G401.6 (cell line): ENCODE measurements around the gene KLHL5.

Source experiments
- FAIRE-seq: peaks from 2 replicates; lab custom pipeline; 2012; peaks lifted over from hg19 to GRCh38; lab: Jason Lieb, UNC

Gene KLHL5

DNA sequence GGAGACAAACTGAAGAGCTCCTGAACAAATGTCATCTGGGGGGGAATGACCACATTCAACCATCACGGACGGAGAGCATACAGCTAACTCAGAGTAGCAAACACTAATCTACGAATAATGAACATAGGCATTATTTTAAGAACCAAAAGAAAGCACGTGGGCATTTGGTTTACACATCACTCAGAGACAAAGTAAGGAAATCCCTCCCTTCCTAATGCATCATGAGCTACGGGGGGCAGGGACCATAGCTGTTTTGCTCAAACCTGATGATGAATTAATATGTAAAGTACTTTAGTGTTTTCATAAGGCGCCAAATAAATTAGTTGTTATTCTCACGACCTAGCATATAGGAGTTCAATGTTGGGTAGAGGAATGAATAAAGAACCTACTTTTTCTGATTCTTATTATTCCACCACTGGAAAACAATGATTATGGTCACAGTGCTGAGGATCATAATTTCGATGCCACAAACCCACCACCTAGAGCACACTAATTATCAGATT is 18.1 kb upstream of the KLHL5 start:
- FAIRE-seq, result no peak

- peak; percentile 88 for FAIRE-seq
These were observed 17.6 kb upstream of the KLHL5 start for GRCh38 chr4:39044364-39044955.

- no peak for FAIRE-seq
These were observed 16.8 kb upstream of the KLHL5 start for GRCh38 chr4:39044956-39045826.

GRCh38 chr4:39045827-39046221 is 16.2 kb upstream of the KLHL5 start:
- no peak for FAIRE-seq

DNA sequence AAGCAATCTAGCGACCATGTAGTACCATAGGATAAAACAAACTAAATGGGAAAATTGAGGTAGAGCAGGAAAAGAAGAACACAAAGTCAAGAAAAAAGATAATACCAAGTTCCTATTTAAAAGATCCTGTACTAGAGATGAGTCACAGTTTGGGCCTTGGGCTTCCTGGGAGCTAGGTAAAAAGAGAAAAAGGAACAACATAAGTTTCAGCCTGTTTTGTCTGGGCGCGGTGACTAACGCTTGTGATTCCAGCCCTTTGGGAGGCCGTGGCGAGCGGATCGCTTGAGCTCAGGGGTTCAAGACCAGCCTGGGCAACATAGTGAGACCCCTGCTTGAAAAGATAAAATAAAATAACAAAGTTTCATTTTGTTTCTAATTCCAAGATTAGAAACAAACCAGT is 15.8 kb upstream of the KLHL5 start:
- no peak for FAIRE-seq

GRCh38 chr4:39047681-39048080 is 14.4 kb upstream of the KLHL5 start:
- FAIRE-seq, result no peak

- FAIRE-seq, result no peak
These were observed 13.7 kb upstream of the KLHL5 start for GRCh38 chr4:39048311-39048710.

DNA sequence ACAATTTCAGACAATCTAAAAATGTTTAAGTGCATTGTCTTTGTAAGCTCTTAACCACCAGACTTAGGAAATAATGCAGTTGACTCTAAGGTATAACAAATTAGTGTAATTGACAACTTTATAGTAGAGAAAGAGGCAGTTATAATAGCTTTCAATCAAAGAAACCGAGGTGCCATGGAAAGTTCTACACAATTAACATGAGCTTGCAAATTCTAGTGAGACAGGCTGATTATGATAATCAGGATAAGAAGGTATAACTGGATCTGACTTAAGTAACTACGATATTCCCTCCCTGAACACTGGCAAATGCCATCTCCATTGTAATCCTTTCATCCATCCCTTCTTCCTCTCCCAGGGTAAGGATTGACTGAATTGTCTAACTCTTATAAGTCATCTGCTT is 11.4 kb upstream of the KLHL5 start:
- no peak for FAIRE-seq

DNA sequence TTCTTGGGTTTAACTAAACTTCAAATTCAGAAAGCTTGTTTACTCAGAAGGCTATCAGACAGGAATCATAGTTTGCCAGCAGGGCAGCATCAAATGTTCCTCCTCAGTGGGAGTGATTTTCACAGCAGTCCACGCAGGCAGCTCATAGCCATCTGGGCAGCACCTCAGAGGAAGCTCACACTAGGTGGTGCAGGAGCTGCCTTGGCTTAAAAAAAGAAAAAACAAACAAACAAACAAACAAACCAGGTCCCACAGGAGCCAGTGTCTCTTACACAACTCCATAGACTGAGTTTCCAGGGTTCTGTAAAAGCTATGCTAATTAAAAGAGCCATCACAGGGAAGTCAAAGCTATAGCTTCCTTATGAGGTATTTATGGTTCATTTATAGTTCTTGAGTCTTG is 10.5 kb upstream of the KLHL5 start:
- no peak for FAIRE-seq

GRCh38 chr4:39053983-39054382 is 8.0 kb upstream of the KLHL5 start:
- no peak for FAIRE-seq

DNA sequence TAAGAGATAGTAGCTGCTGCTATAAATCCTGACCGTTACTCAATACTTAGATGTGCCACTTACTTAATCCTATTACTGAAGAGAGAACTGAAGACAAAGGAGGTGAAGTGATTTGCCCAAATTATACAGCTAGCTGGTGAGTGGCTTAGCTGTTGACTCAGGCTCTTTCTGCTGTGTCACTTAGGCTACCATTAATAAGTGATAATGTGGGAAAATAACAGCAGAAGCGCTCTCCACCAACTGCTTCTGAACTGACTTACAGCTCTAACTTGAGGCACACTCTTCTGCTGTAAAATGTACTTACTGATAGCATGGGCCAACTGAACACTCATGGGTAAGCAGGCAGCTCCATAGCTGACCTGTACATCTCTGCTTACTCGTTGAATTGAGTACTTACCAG is 7.5 kb upstream of the KLHL5 start:
- no peak for FAIRE-seq

- no peak for FAIRE-seq
These were observed 6.0 kb upstream of the KLHL5 start for GRCh38 chr4:39056023-39056422.

- FAIRE-seq, result no peak
These were observed 575 bp upstream of the KLHL5 start for GRCh38 chr4:39061457-39061856.

- no peak for FAIRE-seq
These were observed 702 bp downstream of the KLHL5 start for GRCh38 chr4:39062770-39063097.

DNA sequence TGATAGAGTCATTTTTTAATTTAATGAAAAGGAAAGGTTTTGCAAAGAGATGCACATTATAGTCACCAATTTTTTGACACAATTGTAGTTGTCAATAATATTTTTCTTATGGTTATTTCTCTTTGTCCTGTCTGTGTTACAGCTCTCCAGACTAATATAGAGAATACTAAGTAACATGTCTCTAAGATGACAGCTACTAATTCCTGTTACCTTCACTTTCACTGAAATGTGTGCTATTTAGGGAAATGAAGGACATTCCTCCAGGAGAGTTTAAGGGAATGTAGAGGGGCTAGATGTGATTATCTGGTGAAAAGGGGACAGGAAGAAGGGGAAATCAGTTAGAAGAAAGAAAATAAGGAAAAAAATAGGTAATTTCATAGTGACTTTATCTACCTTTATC is 1.4 kb downstream of the KLHL5 start:
- no peak for FAIRE-seq

DNA sequence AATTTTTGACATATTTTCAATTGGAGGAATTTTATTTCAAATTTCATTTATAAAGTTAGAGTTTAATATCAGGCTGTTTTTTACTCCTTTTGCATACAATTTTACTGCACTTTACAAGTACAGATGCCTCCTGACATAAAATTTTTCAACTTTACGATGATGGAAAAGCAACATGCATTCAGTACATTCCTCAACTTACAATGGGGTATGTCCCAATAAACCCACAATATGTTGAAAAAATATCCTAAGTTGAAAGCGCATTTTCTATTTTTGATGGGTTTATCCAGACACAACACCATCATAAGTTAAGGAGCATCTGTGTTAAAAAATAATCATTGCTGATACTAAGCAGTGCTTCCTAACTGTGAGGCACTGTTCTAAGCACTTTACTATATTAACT is 4.3 kb downstream of the KLHL5 start:
- FAIRE-seq, result no peak

GRCh38 chr4:39067031-39067430 is 5.0 kb downstream of the KLHL5 start:
- FAIRE-seq, result peak; percentile 11

DNA sequence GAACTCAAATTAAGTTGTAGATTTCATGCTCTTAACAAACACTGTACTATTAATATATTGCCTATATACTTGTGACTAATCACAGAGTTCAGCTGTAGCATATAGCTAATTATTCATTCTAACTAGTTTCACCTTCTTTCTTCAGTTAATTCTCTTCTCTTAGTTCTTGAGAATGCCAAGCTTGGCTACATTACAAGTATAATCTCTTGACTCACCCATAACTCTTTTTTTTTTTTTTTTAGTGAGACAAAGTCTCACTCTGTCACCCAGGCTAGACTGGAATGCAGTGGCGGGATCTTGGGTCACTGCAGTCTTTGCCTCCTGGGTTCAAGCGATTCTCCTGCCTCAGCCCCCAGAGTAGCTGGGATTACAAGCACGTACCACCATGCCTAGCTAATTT is 5.4 kb downstream of the KLHL5 start:
- FAIRE-seq, result no peak

DNA sequence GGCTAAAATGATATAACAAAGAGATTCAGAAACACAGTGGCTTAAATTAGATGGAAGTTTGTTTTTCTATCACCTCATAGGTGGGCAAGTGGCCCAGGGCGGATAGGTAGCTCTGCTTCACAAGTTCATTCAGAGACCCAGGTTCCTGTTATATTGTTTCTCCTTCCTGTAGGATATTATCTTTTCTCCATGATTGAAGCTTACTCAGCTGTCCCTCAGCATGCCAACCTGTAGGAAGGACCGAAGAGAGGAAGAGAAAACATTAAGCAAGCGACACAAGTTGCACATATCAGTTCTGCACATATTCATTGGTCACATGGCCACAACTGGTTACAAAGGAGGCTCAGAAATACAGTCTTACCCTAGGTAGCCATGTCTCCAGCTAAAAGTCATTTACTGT is 6.9 kb downstream of the KLHL5 start:
- FAIRE-seq, result no peak

GRCh38 chr4:39078829-39079228 is 16.8 kb downstream of the KLHL5 start:
- no peak for FAIRE-seq

DNA sequence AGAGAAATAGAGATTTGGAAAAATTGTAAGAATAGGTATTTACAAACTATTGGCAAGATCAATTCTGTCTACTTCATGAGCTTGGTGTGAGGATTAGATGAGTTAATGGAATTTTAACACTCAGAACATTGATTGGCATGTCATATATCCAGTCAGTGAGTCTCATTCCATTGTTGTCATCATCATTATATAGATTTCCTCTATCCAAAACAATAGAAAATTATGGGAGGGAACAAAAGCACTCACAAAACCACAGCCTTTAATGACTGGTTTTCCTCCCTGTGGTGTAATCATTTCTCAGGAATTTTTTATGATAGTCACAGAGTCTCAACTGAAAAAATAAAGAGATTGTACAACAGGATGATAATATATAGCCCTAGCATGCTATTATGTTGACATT is 21.1 kb downstream of the KLHL5 start:
- FAIRE-seq, result no peak

GRCh38 chr4:39085891-39086290 is 23.9 kb downstream of the KLHL5 start:
- no peak for FAIRE-seq

DNA sequence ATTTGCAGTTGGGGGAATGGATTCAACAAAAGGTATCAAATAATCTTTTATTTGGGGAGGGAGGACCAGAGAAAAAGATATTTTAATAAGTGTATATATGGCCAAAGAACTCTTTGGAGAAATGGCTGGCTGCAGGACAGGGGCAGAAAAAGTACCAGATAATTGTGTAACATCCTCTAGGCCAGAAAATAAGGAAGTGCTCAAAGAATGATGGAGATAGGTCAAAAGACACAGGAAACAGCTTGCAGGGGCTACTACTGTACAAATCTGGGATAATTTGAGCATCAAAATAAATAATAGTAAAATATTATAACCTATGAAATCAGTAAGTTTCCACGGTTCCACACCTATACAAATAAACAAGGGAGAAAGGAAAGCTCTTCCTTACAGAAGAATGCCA is 34.8 kb downstream of the KLHL5 start:
- no peak for FAIRE-seq

DNA sequence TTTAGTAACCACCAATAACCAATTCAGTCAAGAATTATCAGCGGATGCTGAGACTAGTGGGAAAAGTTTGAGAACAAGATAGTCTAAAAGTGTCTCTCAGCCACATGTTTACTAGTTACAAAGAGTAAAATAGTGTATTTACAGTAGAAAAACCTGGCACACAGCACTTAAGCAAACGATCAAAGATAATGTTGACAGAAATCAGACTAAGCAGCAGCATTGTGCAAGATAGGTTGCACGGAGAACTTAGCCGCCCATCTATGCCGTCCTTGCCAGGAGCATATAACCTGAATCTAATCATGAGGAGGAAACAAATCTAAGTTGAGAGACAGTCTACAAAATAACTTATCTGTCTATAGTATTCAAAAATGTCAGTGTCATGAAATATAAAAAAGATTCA is 35.3 kb downstream of the KLHL5 start:
- no peak for FAIRE-seq
